HG03097 (cell line): Measurements from ENCODE around the gene RNF215.
A peak's percentile ranks its signal among the peaks of the same experiment; 100 is the strongest.
"Not testable (repeated sequence)": the region's sequence is repeated elsewhere in the genome, so short reads cannot be mapped to it uniquely, and the experiment has no call there.

Experiments
- ATAC-seq: cut with Tn5 transposase; IDR thresholded peaks from one replicate; pipeline ENCODE4 v1.9.1; 2021; ENCODE audit not compliant: unreplicated experiment, low FRiP score

RNF215 gene

GRCh38 chr22:30365891-30366290, 21.3 kb downstream of the RNF215 start:
- ATAC-seq, result no peak

GRCh38 chr22:30362651-30363281, 24.4 kb downstream of the RNF215 start:
- ATAC-seq, result no peak

- ATAC-seq, result no peak
Measured at GRCh38 chr22:30361916-30362650, 25.1 kb downstream of the RNF215 start.

- ATAC-seq, result no peak
Measured at GRCh38 chr22:30358541-30358940, 28.7 kb downstream of the RNF215 start.

- ATAC-seq, result no peak
Measured at GRCh38 chr22:30357650-30358215, 29.5 kb downstream of the RNF215 start.

- ATAC-seq, result no peak
Measured at GRCh38 chr22:30357236-30357570, 30.0 kb downstream of the RNF215 start.

GRCh38 chr22:30356449-30357235, 30.6 kb downstream of the RNF215 start, which contains the start of the genes CCDC157 and SF3A1:
Gene CCDC157 (plus strand): TSS chr22:30357007. CDS start chr22:30366001, 8,994 bp downstream.
Gene SF3A1 (minus strand): TSS chr22:30356894. CDS start chr22:30356792, 102 bp downstream.
- ATAC-seq, result peak; percentile 96

- no peak for ATAC-seq
Measured at GRCh38 chr22:30354644-30355043, 32.6 kb downstream of the RNF215 start.

- no peak for ATAC-seq
Measured at GRCh38 chr22:30351226-30351625, 36.0 kb downstream of the RNF215 start.

- ATAC-seq, result no peak
Measured at GRCh38 chr22:30348809-30349208, 38.4 kb downstream of the RNF215 start.

GRCh38 chr22:30348404-30348803, 38.8 kb downstream of the RNF215 start:
- ATAC-seq, result no peak

GRCh38 chr22:30347255-30347892, 39.8 kb downstream of the RNF215 start:
- ATAC-seq, result no peak

- ATAC-seq, result no peak
Measured at GRCh38 chr22:30344447-30345200, 42.6 kb downstream of the RNF215 start.

- no peak for ATAC-seq
Measured at GRCh38 chr22:30340911-30341685, 46.1 kb downstream of the RNF215 start.

GRCh38 chr22:30338802-30339201, 48.4 kb downstream of the RNF215 start:
- ATAC-seq, result no peak

GRCh38 chr22:30338341-30338740, 48.9 kb downstream of the RNF215 start:
- ATAC-seq, result not testable (repeated sequence)

GRCh38 chr22:30337461-30337778, 49.8 kb downstream of the RNF215 start:
- no peak for ATAC-seq

- ATAC-seq, result no peak
Measured at GRCh38 chr22:30336752-30337460, 50.3 kb downstream of the RNF215 start.

- ATAC-seq, result no peak
Measured at GRCh38 chr22:30335236-30335635, 52.0 kb downstream of the RNF215 start.
